Measurements from ENCODE around the gene SP2. TPM values are rescaled to one million over a fixed set of nuclear protein-coding genes. Genes with fewer than 3 reads are reported as not detected.

The SP2 gene
- total and polyA plus RNA-seq, 4 experiments from 2014 or later, result 3.0 to 39.9 (median 28.4) TPM

- peak within 1 kb of the TSS; percentile 82 to 85 for H3K4me3 ChIP-seq (ENCODE audit: low read length in 2 of 2)
- no peaks in the 10 kb centered on the region for H3K27me3 ChIP-seq (ENCODE audit: insufficient read depth, low read length)
- peaks cover 20 to 46% (median 32%) of the 10 kb centered on the region in 4 donors for H3K4me1 Mint-ChIP-seq
- POLR2A ChIA-PET (ENCODE audit: partially characterized antibody), result interaction anchor here (0.7 to 3.6 kb wide), 18 partner anchors 9 to 209 kb away, joined by 3 to 34 read pairs (median 4); partner anchors contain the start of genes CDK5RAP3, OSBPL7, SCRN2 and SNX11
- CTCF ChIA-PET (ENCODE audit: partially characterized antibody), result interaction anchor here (1.3 to 15.5 kb wide), 5 partner anchors 8 to 132 kb away, joined by 3 to 244 read pairs (median 4); partner anchors contain the start of gene CDK5RAP3
- intact Hi-C loops (cut with micrococcal nuclease), result loop anchor here (1.0 to 10.0 kb wide), 4 partner anchors 29 to 891 kb away; partner anchors contain the start of gene CALCOCO2
- no peaks in the 10 kb centered on the region for H3K9me3 ChIP-seq (ENCODE audit: control insufficient read depth in 1 of 2, low read length in 2 of 2)
- peaks cover 4% of the 10 kb centered on the region for H3K36me3 ChIP-seq (ENCODE audit: insufficient read depth, low read length)
- H3K9me3 Mint-ChIP-seq, result no peaks in the 10 kb centered on the region
- H3K4me1 ChIP-seq (ENCODE audit: insufficient read depth, low read length), result peaks cover 29% of the 10 kb centered on the region
- peak within 1 kb of the TSS; percentile 77 to 95 (median 88) for H3K4me3 Mint-ChIP-seq
- peak within 1 kb of the TSS; percentile 76 for H3K27ac ChIP-seq (ENCODE audit: low read depth, low read length)
- peaks cover 6 to 15% of the 10 kb centered on the region in 2 donors for H3K36me3 Mint-ChIP-seq
- peak; percentile 93 to 98 (median 94) for DNase-seq
- H3K27ac Mint-ChIP-seq, result peak within 1 kb of the TSS; percentile 62 to 96 (median 92)
- H3K27me3 Mint-ChIP-seq, result no peaks in the 10 kb centered on the region
Observed at GRCh38 chr17:47941246-47942095, 45.4 kb downstream of the SP2 start, which contains the start of gene PNPO. Gene PNPO, plus strand, starts transcription at chr17:47941571. Its CDS starts 105 bp downstream, at chr17:47941676.

DNA sequence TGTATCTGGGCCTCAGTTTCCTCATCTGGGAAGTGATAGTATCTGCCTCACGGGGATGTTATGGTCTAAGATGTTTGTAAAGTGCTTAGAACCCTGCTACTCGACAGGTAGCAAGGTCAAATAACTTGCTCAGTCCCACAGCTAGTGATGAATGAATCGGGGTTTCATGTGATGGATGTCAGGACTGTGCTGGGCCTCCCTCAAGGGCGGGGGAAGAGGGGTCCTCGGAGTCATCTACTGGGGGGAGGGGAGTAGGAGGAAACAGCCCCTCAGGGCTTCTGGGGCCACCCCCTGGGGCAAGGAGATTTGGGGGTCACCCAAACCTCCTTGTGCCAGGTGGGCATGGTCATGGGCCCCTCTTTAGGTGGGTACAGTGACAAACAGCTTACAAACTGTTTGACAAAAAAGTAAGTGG lies 46.1 kb downstream of the SP2 start:
- intact Hi-C loops (cut with micrococcal nuclease), result loop anchor here (5.0 to 10.0 kb wide), 2 partner anchors 143 to 890 kb away; partner anchors contain the start of gene CALCOCO2
- ChIA-PET CTCF (ENCODE audit: partially characterized antibody) (interaction anchor here (0.9 to 15.5 kb wide), 6 partner anchors 7 to 132 kb away, joined by 3 to 244 read pairs (median 4); partner anchors contain the start of gene CDK5RAP3), POLR2A (ENCODE audit: partially characterized antibody) (interaction anchor here (0.9 to 3.6 kb wide), 8 partner anchors 8 to 101 kb away, joined by 3 to 34 read pairs (median 4); partner anchors contain the start of genes CDK5RAP3, SCRN2 and SP2)
- H3K4me3 ChIP-seq (ENCODE audit: low read length in 2 of 2), result peak overlapping the region; percentile 82 to 85
- Mint-ChIP-seq H3K4me1 (peaks cover 23 to 49% (median 34%) of the 10 kb centered on the region in 4 donors), H3K27me3 (no peaks in the 10 kb centered on the region), H3K36me3 (peaks cover 10 to 19% of the 10 kb centered on the region in 2 donors), H3K4me3 (peak overlapping the region; percentile 77 to 95 (median 88)), H3K9me3 (no peaks in the 10 kb centered on the region), H3K27ac (peak overlapping the region; percentile 29 to 96 (median 92))
- peaks cover 4% of the 10 kb centered on the region for H3K36me3 ChIP-seq (ENCODE audit: insufficient read depth, low read length)
- peak overlapping the region; percentile 76 for H3K27ac ChIP-seq (ENCODE audit: low read depth, low read length)
- no peaks in the 10 kb centered on the region for H3K27me3 ChIP-seq (ENCODE audit: insufficient read depth, low read length)
- H3K4me1 ChIP-seq (ENCODE audit: insufficient read depth, low read length), result peaks cover 33% of the 10 kb centered on the region
- no peaks in the 10 kb centered on the region for H3K9me3 ChIP-seq (ENCODE audit: control insufficient read depth in 1 of 2, low read length in 2 of 2)
- peak in 1 of 5 donors; percentile 12 for DNase-seq

- no peak overlapping the region for H3K4me3 ChIP-seq (ENCODE audit: low read length in 2 of 2)
- intact Hi-C loops (cut with micrococcal nuclease), result loop anchor here (5.0 to 10.0 kb wide), 2 partner anchors 142 to 890 kb away; partner anchors contain the start of gene CALCOCO2
- H3K27ac Mint-ChIP-seq, result peak overlapping the region; percentile 29 to 96 (median 92)
- no peak overlapping the region for H3K27ac ChIP-seq (ENCODE audit: low read depth, low read length)
- POLR2A ChIA-PET (ENCODE audit: partially characterized antibody), result interaction anchor here (1.5 to 3.6 kb wide), 4 partner anchors 9 to 47 kb away, joined by 4 to 34 read pairs (median 18); partner anchors contain the start of genes CDK5RAP3 and SP2
- H3K36me3 ChIP-seq (ENCODE audit: insufficient read depth, low read length), result peaks cover 4% of the 10 kb centered on the region
- no peaks in the 10 kb centered on the region for H3K9me3 Mint-ChIP-seq
- DNase-seq, result no peak
- no peaks in the 10 kb centered on the region for H3K27me3 ChIP-seq (ENCODE audit: insufficient read depth, low read length)
- H3K36me3 Mint-ChIP-seq, result peaks cover 12 to 20% of the 10 kb centered on the region in 2 donors
- H3K27me3 Mint-ChIP-seq, result no peaks in the 10 kb centered on the region
- H3K4me1 Mint-ChIP-seq, result peaks cover 23 to 50% (median 35%) of the 10 kb centered on the region in 4 donors
- peak overlapping the region; percentile 77 to 95 (median 88) for H3K4me3 Mint-ChIP-seq
- CTCF ChIA-PET (ENCODE audit: partially characterized antibody), result interaction anchor here (0.9 to 15.5 kb wide), 5 partner anchors 6 to 101 kb away, joined by 3 to 244 read pairs (median 4); partner anchors contain the start of gene CDK5RAP3
- peaks cover 35% of the 10 kb centered on the region for H3K4me1 ChIP-seq (ENCODE audit: insufficient read depth, low read length)
- H3K9me3 ChIP-seq (ENCODE audit: control insufficient read depth in 1 of 2, low read length in 2 of 2), result no peaks in the 10 kb centered on the region
Observed at GRCh38 chr17:47942568-47942967, 46.5 kb downstream of the SP2 start.

DNA sequence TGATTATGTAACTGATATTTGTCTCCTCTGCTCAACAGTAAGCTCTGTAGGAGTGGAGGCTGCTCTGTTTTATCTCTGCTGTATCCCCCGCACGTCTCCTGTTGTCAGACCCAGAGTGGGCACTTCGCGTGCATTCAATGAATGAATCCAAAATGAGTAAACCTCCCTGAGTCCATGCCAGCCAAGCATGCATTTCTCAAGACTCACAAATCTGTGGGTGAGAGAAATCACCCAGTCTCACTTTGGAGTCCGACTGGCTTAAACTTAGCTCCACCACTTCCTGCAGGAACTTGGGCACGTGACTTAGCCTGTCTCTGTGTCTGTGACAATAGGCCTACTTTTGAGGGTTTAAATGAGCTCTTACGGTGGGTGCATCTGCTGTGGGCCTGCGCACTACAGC lies 49.0 kb downstream of the SP2 start:
- peaks cover 48% of the 10 kb centered on the region for H3K4me1 ChIP-seq (ENCODE audit: insufficient read depth, low read length)
- CTCF ChIA-PET (ENCODE audit: partially characterized antibody), result interaction anchor here (0.7 to 15.5 kb wide), 10 partner anchors 8 to 104 kb away, joined by 3 to 244 read pairs (median 4); partner anchors contain the start of genes CDK5RAP3, PNPO and SCRN2
- Mint-ChIP-seq H3K4me3 (peak overlapping the region in 4 of 8 donors; percentile 35 to 63 (median 54)), H3K9me3 (no peaks in the 10 kb centered on the region), H3K27ac (peak overlapping the region in 5 of 7 donors; percentile 24 to 76 (median 67)), H3K4me1 (peaks cover 34 to 61% (median 48%) of the 10 kb centered on the region in 4 donors), H3K36me3 (peaks cover 12 to 24% of the 10 kb centered on the region in 2 donors), H3K27me3 (no peaks in the 10 kb centered on the region)
- no peak overlapping the region for H3K27ac ChIP-seq (ENCODE audit: low read depth, low read length)
- H3K27me3 ChIP-seq (ENCODE audit: insufficient read depth, low read length), result no peaks in the 10 kb centered on the region
- H3K4me3 ChIP-seq (ENCODE audit: low read length in 2 of 2), result no peak overlapping the region
- POLR2A ChIA-PET (ENCODE audit: partially characterized antibody), result no interaction called here
- intact Hi-C loops (cut with micrococcal nuclease), result loop anchor here (5.0 to 10.0 kb wide), 2 partner anchors 82 to 140 kb away; no protein-coding TSS in a partner anchor
- no peaks in the 10 kb centered on the region for H3K9me3 ChIP-seq (ENCODE audit: control insufficient read depth in 1 of 2, low read length in 2 of 2)
- peaks cover 4% of the 10 kb centered on the region for H3K36me3 ChIP-seq (ENCODE audit: insufficient read depth, low read length)
- DNase-seq, result no peak

DNA sequence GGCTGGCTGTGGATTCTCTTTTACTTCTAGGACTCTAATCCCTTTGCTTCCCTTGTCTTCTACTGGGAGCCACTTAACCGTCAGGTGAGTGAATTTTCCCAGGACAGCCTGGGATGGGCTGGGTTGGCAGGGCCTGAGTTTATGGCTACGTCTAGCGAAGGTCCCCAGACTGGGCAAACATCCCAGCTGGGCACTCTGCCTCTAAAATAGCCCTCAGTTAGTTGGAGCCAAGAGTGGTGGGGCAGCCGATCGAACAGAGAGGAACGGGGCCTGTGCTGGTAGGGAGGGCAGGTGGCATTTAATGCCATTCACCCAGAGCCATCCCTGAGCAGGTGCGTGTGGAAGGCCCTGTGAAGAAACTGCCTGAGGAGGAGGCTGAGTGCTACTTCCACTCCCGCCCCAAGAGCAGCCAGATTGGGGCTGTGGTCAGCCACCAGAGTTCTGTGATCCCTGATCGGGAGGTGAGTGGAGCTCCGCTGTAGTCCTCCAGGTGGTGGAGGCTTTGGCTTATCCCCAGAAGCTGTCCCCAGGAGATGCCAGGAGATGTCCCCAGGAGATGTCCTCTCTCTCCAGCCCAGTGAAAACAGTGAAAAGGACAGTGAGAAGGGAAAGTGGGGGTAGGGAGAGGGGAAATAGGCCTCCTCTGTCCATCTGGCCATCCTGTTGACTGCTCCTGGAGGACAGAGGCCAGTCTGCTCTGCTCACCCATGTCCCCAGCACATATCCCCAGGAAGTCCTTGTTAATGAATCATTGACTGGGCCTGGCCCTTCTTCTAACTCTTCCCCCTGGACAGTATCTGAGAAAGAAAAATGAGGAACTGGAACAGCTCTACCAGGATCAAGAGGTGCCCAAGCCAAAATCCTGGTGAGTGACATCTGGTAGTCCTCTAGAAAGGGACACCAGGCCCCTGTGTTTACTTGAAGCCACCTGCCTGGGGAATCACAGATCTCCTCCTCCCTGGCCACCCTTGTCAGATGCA lies 49.8 kb downstream of the SP2 start:
- no peak for DNase-seq
- no peaks in the 10 kb centered on the region for H3K9me3 ChIP-seq (ENCODE audit: control insufficient read depth in 1 of 2, low read length in 2 of 2)
- H3K27me3 ChIP-seq (ENCODE audit: insufficient read depth, low read length), result no peaks in the 10 kb centered on the region
- peaks cover 51% of the 10 kb centered on the region for H3K4me1 ChIP-seq (ENCODE audit: insufficient read depth, low read length)
- Mint-ChIP-seq H3K4me3 (peak overlapping the region in 1 of 8 donors; percentile 52), H3K36me3 (peaks cover 12 to 24% of the 10 kb centered on the region in 2 donors), H3K27ac (peak overlapping the region in 4 of 7 donors; percentile 24 to 76 (median 44)), H3K9me3 (no peaks in the 10 kb centered on the region), H3K4me1 (peaks cover 34 to 59% (median 47%) of the 10 kb centered on the region in 4 donors), H3K27me3 (no peaks in the 10 kb centered on the region)
- no peak overlapping the region for H3K27ac ChIP-seq (ENCODE audit: low read depth, low read length)
- intact Hi-C loops (cut with micrococcal nuclease), result loop anchor here (5.0 to 10.0 kb wide), 2 partner anchors 81 to 139 kb away; no protein-coding TSS in a partner anchor
- ChIA-PET CTCF (ENCODE audit: partially characterized antibody) (interaction anchor here (0.7 to 15.5 kb wide), 20 partner anchors 9 to 777 kb away, joined by 3 to 244 read pairs (median 5); partner anchors contain the start of genes CDK5RAP3, PNPO, PRR15L and SCRN2), POLR2A (ENCODE audit: partially characterized antibody) (no interaction called here)
- peaks cover 4% of the 10 kb centered on the region for H3K36me3 ChIP-seq (ENCODE audit: insufficient read depth, low read length)
- H3K4me3 ChIP-seq (ENCODE audit: low read length in 2 of 2), result no peak overlapping the region

DNA sequence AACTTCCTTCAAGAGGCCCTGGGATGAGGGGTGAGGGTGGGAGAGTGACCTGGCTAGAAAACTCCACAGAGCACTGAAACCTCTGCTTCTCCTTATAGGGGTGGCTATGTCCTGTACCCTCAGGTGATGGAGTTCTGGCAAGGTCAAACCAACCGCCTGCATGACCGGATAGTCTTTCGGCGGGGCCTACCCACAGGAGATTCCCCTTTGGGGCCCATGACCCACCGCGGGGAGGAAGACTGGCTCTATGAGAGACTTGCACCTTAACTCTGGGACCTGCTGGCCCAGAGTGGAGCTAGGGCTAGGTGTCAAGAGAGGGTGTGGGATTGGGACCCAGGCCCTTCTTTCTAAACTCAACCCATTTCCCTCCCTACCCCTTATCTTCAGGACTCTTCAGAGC lies 50.5 kb downstream of the SP2 start:
- Histone ChIP-seq H3K27ac (ENCODE audit: low read depth, low read length) (no peak overlapping the region), H3K4me1 (ENCODE audit: insufficient read depth, low read length) (peaks cover 48% of the 10 kb centered on the region), H3K4me3 (ENCODE audit: low read length in 2 of 2) (no peak overlapping the region), H3K36me3 (ENCODE audit: insufficient read depth, low read length) (peaks cover 4% of the 10 kb centered on the region), H3K9me3 (ENCODE audit: control insufficient read depth in 1 of 2, low read length in 2 of 2) (no peaks in the 10 kb centered on the region), H3K27me3 (ENCODE audit: insufficient read depth, low read length) (no peaks in the 10 kb centered on the region)
- Mint-ChIP-seq H3K9me3 (no peaks in the 10 kb centered on the region), H3K4me3 (no peak overlapping the region), H3K4me1 (peaks cover 30 to 52% (median 41%) of the 10 kb centered on the region in 4 donors), H3K27ac (peak overlapping the region in 1 of 7 donors; percentile 61), H3K36me3 (peaks cover 12 to 24% of the 10 kb centered on the region in 2 donors), H3K27me3 (no peaks in the 10 kb centered on the region)
- no peak for DNase-seq
- CTCF ChIA-PET (ENCODE audit: partially characterized antibody), result interaction anchor here (0.7 to 15.5 kb wide), 26 partner anchors 9 to 778 kb away, joined by 3 to 244 read pairs (median 5); partner anchors contain the start of genes CDK5RAP3, PNPO, PRR15L and SCRN2
- POLR2A ChIA-PET (ENCODE audit: partially characterized antibody), result interaction anchor here (1.0 to 2.5 kb wide), 4 partner anchors 24 to 101 kb away, joined by 3 to 8 read pairs (median 4); partner anchors contain the start of genes CDK5RAP3, NFE2L1 and SP2
- intact Hi-C loops (cut with micrococcal nuclease), result loop anchor here (5.0 to 10.0 kb wide), 2 partner anchors 81 to 138 kb away; no protein-coding TSS in a partner anchor

All from CD4-positive, alpha-beta memory T cell (primary cell).